Activated T-cell treated with anti-CD3 and anti-CD28 coated beads, Interleukin-2, amount 50 U/mL, for 72 hours (primary cell): Measurements from ENCODE around the gene NBEAL2. TPM values are rescaled to one million over a fixed set of nuclear protein-coding genes. Genes with fewer than 3 reads are reported as not detected.

Experiments used
- ATAC-seq, 2 donors: fragments of 150-1000 bp; cut with Tn5 transposase; replicated peaks in 1 of 2; 2 replicates each; pipeline ENCODE4 v1.10.0; 2021; ENCODE audit warnings: moderate library complexity in 2 of 2, mild to moderate bottlenecking in 1 of 2
- DNase-seq, 2 donors: peaks; one replicate each; pipeline ENCODE4 v3.0.0; 2021 to 2022; ENCODE audit warnings: mixed read lengths in 1 of 2
- H3K27ac Mint-ChIP-seq: one replicate; pipeline ENCODE4 v1.8.0; 2022; ENCODE audit warnings: mild to moderate bottlenecking, moderate library complexity, mixed read lengths
- H3K27me3 Mint-ChIP-seq: one replicate; pipeline ENCODE4 v1.8.0; 2022; ENCODE audit warnings: low read depth, mixed read lengths
- H3K36me3 Mint-ChIP-seq, 2 donors: one replicate each; pipeline ENCODE4 v1.8.0; 2022; ENCODE audit warnings: mixed read lengths in 2 of 2, mild to moderate bottlenecking in 1 of 2; ENCODE audit not compliant: insufficient read depth in 2 of 2
- H3K4me1 Mint-ChIP-seq: one replicate; pipeline ENCODE4 v1.8.0; 2022; ENCODE audit warnings: low read depth, mixed read lengths
- H3K4me3 Mint-ChIP-seq, 2 donors: one replicate each; pipeline ENCODE4 v1.8.0; 2022; ENCODE audit warnings: mild to moderate bottlenecking in 2 of 2, mixed read lengths in 2 of 2, moderate library complexity in 2 of 2
- H3K9me3 Mint-ChIP-seq, 2 donors: one replicate each; pipeline ENCODE4 v1.8.0; 2022; ENCODE audit warnings: mixed read lengths in 2 of 2
- total RNA-seq, 2 donors: library from RNA; stranded (reverse); gene quantifications; one replicate each; pipeline ENCODE4 v1.2.3, GENCODE V29; 2022

Gene NBEAL2
- 10 to 100 TPM; 84.0 to 87.4 TPM for total RNA-seq

- Mint-ChIP-seq H3K27me3 (no peaks in the 10 kb centered on the region), H3K27ac (peak within 1 kb of the TSS; percentile 95), H3K4me3 (peak within 1 kb of the TSS; percentile 93 to 95), H3K36me3 (peaks cover 3 to 9% of the 10 kb centered on the region in 2 donors), H3K4me1 (peaks cover 66% of the 10 kb centered on the region), H3K9me3 (no peaks in the 10 kb centered on the region)
- peak; percentile 83 to 86 for ATAC-seq
- DNase-seq, result peak; percentile 97 to 99
Observed at GRCh38 chr3:46978985-46979944, at the start of gene NBEAL2. TSS of gene NBEAL2 (plus strand) at chr3:46979666. CDS start at chr3:46979862, 196 bp downstream.

GRCh38 chr3:46930166-46930944, 49.1 kb upstream of the NBEAL2 start:
- Mint-ChIP-seq H3K27ac (peak overlapping the region; percentile 31), H3K9me3 (no peaks in the 10 kb centered on the region), H3K4me1 (peaks cover 57% of the 10 kb centered on the region), H3K36me3 (peaks cover 9 to 13% of the 10 kb centered on the region in 2 donors), H3K27me3 (no peaks in the 10 kb centered on the region), H3K4me3 (no peak overlapping the region)
- no peak for ATAC-seq
- no peak for DNase-seq

GRCh38 chr3:46930945-46931403, 48.5 kb upstream of the NBEAL2 start:
- Mint-ChIP-seq H3K27me3 (no peaks in the 10 kb centered on the region), H3K9me3 (no peaks in the 10 kb centered on the region), H3K36me3 (peaks cover 9 to 12% of the 10 kb centered on the region in 2 donors), H3K4me1 (peaks cover 63% of the 10 kb centered on the region), H3K4me3 (no peak overlapping the region), H3K27ac (peak overlapping the region; percentile 31)
- DNase-seq, result no peak
- ATAC-seq, result no peak

GRCh38 chr3:46931631-46932331, 47.7 kb upstream of the NBEAL2 start:
- Mint-ChIP-seq H3K9me3 (no peaks in the 10 kb centered on the region), H3K36me3 (peaks cover 9 to 10% of the 10 kb centered on the region in 2 donors), H3K27me3 (no peaks in the 10 kb centered on the region), H3K27ac (peak overlapping the region; percentile 93), H3K4me1 (peaks cover 67% of the 10 kb centered on the region), H3K4me3 (peak overlapping the region in 1 of 2 donors; percentile 47)
- ATAC-seq, result peak; percentile 46 to 55
- no peak for DNase-seq

GRCh38 chr3:46932455-46933225, 46.8 kb upstream of the NBEAL2 start:
- peak overlapping the region; percentile 93 for H3K27ac Mint-ChIP-seq
- H3K36me3 Mint-ChIP-seq, result peaks cover 9 to 12% of the 10 kb centered on the region in 2 donors
- no peak overlapping the region for H3K4me3 Mint-ChIP-seq
- ATAC-seq, result no peak
- no peak for DNase-seq
- H3K27me3 Mint-ChIP-seq, result no peaks in the 10 kb centered on the region
- H3K9me3 Mint-ChIP-seq, result no peaks in the 10 kb centered on the region
- peaks cover 60% of the 10 kb centered on the region for H3K4me1 Mint-ChIP-seq

GRCh38 chr3:46933261-46933660, 46.2 kb upstream of the NBEAL2 start:
- DNase-seq (no peak), ATAC-seq (no peak)
- H3K4me3 Mint-ChIP-seq, result no peak overlapping the region
- H3K4me1 Mint-ChIP-seq, result peaks cover 61% of the 10 kb centered on the region
- no peaks in the 10 kb centered on the region for H3K9me3 Mint-ChIP-seq
- H3K36me3 Mint-ChIP-seq, result peaks cover 8 to 12% of the 10 kb centered on the region in 2 donors
- no peaks in the 10 kb centered on the region for H3K27me3 Mint-ChIP-seq
- no peak overlapping the region for H3K27ac Mint-ChIP-seq

GRCh38 chr3:46934072-46934471, 45.4 kb upstream of the NBEAL2 start:
- no peak overlapping the region for H3K4me3 Mint-ChIP-seq
- H3K36me3 Mint-ChIP-seq, result peaks cover 5 to 9% of the 10 kb centered on the region in 2 donors
- peaks cover 57% of the 10 kb centered on the region for H3K4me1 Mint-ChIP-seq
- no peaks in the 10 kb centered on the region for H3K9me3 Mint-ChIP-seq
- DNase-seq, result no peak
- no peak overlapping the region for H3K27ac Mint-ChIP-seq
- no peak for ATAC-seq
- H3K27me3 Mint-ChIP-seq, result no peaks in the 10 kb centered on the region

- H3K4me1 Mint-ChIP-seq, result peaks cover 56% of the 10 kb centered on the region
- H3K27ac Mint-ChIP-seq, result no peak overlapping the region
- ATAC-seq, result no peak
- no peak for DNase-seq
- no peak overlapping the region for H3K4me3 Mint-ChIP-seq
- no peaks in the 10 kb centered on the region for H3K9me3 Mint-ChIP-seq
- no peaks in the 10 kb centered on the region for H3K27me3 Mint-ChIP-seq
- peaks cover 4 to 6% of the 10 kb centered on the region in 2 donors for H3K36me3 Mint-ChIP-seq
Observed at GRCh38 chr3:46934498-46935167, 44.8 kb upstream of the NBEAL2 start.

- H3K27ac Mint-ChIP-seq, result peak overlapping the region; percentile 39
Observed at GRCh38 chr3:46935168-46935858, 44.2 kb upstream of the NBEAL2 start.

GRCh38 chr3:46935989-46936558, 43.4 kb upstream of the NBEAL2 start:
- Mint-ChIP-seq H3K27me3 (no peaks in the 10 kb centered on the region), H3K27ac (peak overlapping the region; percentile 70), H3K36me3 (peaks cover 4 to 14% of the 10 kb centered on the region in 2 donors), H3K4me3 (no peak overlapping the region), H3K9me3 (no peaks in the 10 kb centered on the region), H3K4me1 (peaks cover 55% of the 10 kb centered on the region)
- no peak for ATAC-seq
- no peak for DNase-seq

More at GRCh38 chr3:46935168-46935858, 44.2 kb upstream of the NBEAL2 start:
- ATAC-seq, result no peak
- peaks cover 4 to 10% of the 10 kb centered on the region in 2 donors for H3K36me3 Mint-ChIP-seq
- no peak for DNase-seq
- no peak overlapping the region for H3K4me3 Mint-ChIP-seq
- H3K9me3 Mint-ChIP-seq, result no peaks in the 10 kb centered on the region
- no peaks in the 10 kb centered on the region for H3K27me3 Mint-ChIP-seq
- peaks cover 59% of the 10 kb centered on the region for H3K4me1 Mint-ChIP-seq

GRCh38 chr3:46936733-46937250, 42.7 kb upstream of the NBEAL2 start:
- DNase-seq (no peak), ATAC-seq (no peak)
- Mint-ChIP-seq H3K36me3 (peaks cover 4 to 14% of the 10 kb centered on the region in 2 donors), H3K4me1 (peaks cover 47% of the 10 kb centered on the region), H3K9me3 (no peaks in the 10 kb centered on the region), H3K27ac (peak overlapping the region; percentile 70), H3K4me3 (no peak overlapping the region), H3K27me3 (no peaks in the 10 kb centered on the region)
